ENCODE measurements around the gene TRIM62. TPM values are rescaled to one million over a fixed set of nuclear protein-coding genes. Genes with fewer than 3 reads are reported as not detected.

The TRIM62 gene
- total and polyA plus RNA-seq, 7 experiments from 2014 or later: 3.6 to 24.2 (median 18.4) TPM

DNA sequence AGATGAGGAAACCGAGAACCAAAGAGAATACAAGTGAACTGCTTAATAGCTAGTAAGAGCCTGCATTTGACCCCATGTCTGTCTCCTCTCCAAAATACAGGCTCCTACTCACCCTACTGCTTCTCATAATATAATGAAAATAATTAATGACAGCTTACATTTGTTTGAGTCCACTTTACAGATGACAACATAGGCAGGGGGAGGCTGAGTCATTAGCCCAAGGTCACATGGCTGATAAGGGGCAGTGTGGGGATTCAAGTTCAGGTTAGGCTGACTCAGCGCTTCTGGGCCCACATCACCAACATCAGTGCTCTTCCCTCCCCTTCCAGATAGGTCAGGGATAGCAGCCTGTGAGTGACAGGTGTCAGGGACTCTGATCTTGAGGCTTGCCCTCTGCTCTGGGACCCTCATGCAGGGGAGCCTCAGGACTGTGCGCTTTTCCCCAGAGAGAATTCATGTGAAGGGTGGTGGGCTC is 84.7 kb downstream of the TRIM62 start:
- Mint-ChIP-seq H3K27ac (peak overlapping the region in 4 of 9 donors; percentile 25 to 94 (median 38)), H3K27me3 (no peaks in the 10 kb centered on the region), H3K4me3 (peak overlapping the region in 1 of 10 donors; percentile 2), H3K4me1 (peaks cover 30 to 78% (median 58%) of the 10 kb centered on the region in 7 donors), H3K9me3 (no peaks in the 10 kb centered on the region), H3K36me3 (peaks cover 0 to 25% (median 0%) of the 10 kb centered on the region in 5 donors)
- Histone ChIP-seq H3K4me3 (ENCODE audit: low read length) (no peak overlapping the region), H3K4me1 (ENCODE audit: control insufficient read depth in 2 of 2, insufficient read depth in 2 of 2, low read length in 2 of 2) (peaks cover 37% of the 10 kb centered on the region in 2 donors), H3K36me3 (ENCODE audit: control insufficient read depth in 2 of 3, insufficient read depth in 3 of 3, low read length in 3 of 3) (no peaks in the 10 kb centered on the region), H3K27ac (ENCODE audit: low read depth, low read length) (no peak overlapping the region), H3K27me3 (ENCODE audit: control insufficient read depth in 2 of 2, insufficient read depth in 2 of 2, low read length in 2 of 2) (no peaks in the 10 kb centered on the region), H3K9me3 (ENCODE audit: control insufficient read depth in 2 of 3, low read length in 3 of 3) (no peaks in the 10 kb centered on the region)
- DNase-seq (no peak), ATAC-seq (no peak)
- intact Hi-C loops (cut with micrococcal nuclease): loop anchor here in 1 of 2 donors (5.0 kb wide), 1 partner anchor 60 kb away; the partner anchor contains the start of gene AK2
- POLR2A ChIA-PET: interaction anchor here (2.9 kb wide), 1 partner anchor 30 kb away, joined by 13 read pairs; no protein-coding TSS in a partner anchor
- CTCF ChIA-PET: interaction anchor here (0.9 to 3.5 kb wide), 3 partner anchors 10 to 84 kb away, joined by 4 to 15 read pairs (median 11); no protein-coding TSS in a partner anchor

GRCh38 chr1:33096363-33097005 is 85.4 kb downstream of the TRIM62 start:
- Mint-ChIP-seq H3K9me3 (no peaks in the 10 kb centered on the region), H3K4me3 (no peak overlapping the region), H3K36me3 (peaks cover 0 to 20% (median 0%) of the 10 kb centered on the region in 5 donors), H3K27me3 (no peaks in the 10 kb centered on the region), H3K27ac (peak overlapping the region in 6 of 9 donors; percentile 21 to 94 (median 38)), H3K4me1 (peaks cover 27 to 80% (median 57%) of the 10 kb centered on the region in 7 donors)
- Histone ChIP-seq H3K9me3 (ENCODE audit: control insufficient read depth in 2 of 3, low read length in 3 of 3) (no peaks in the 10 kb centered on the region), H3K27me3 (ENCODE audit: control insufficient read depth in 2 of 2, insufficient read depth in 2 of 2, low read length in 2 of 2) (no peaks in the 10 kb centered on the region), H3K36me3 (ENCODE audit: control insufficient read depth in 2 of 3, insufficient read depth in 3 of 3, low read length in 3 of 3) (no peaks in the 10 kb centered on the region), H3K27ac (ENCODE audit: low read depth, low read length) (no peak overlapping the region), H3K4me3 (ENCODE audit: low read length) (no peak overlapping the region), H3K4me1 (ENCODE audit: control insufficient read depth in 2 of 2, insufficient read depth in 2 of 2, low read length in 2 of 2) (peaks cover 37% of the 10 kb centered on the region in 2 donors)
- intact Hi-C loops (cut with micrococcal nuclease): loop anchor here in 1 of 2 donors (5.0 kb wide), 1 partner anchor 59 kb away; the partner anchor contains the start of gene AK2
- CTCF ChIA-PET: interaction anchor here (0.9 to 3.5 kb wide), 5 partner anchors 9 to 375 kb away, joined by 3 to 15 read pairs (median 4); no protein-coding TSS in a partner anchor
- POLR2A ChIA-PET: interaction anchor here (1.3 to 2.9 kb wide), 2 partner anchors 8 to 31 kb away, joined by 3 to 13 read pairs; no protein-coding TSS in a partner anchor
- no peak for ATAC-seq
- no peak for DNase-seq

Other genes with a start within 250 kb of the TRIM62 start
- 10 to 100 TPM; 17.1 to 58.1 (median 39.2) TPM for gene RNF19B, start 217.2 kb downstream of the TRIM62 start, total RNA-seq
- gene RNF19B, start 217.2 kb downstream of the TRIM62 start, polyA plus RNA-seq: 1 to 10 TPM in 1 of 2 donors, under 1 TPM in 1; 0.58 to 2.2 TPM
- gene AK2, start 145.2 kb downstream of the TRIM62 start, total RNA-seq: 100 to 1,000 TPM in 1 of 5 experiments, 10 to 100 TPM in 4; 53.8 to 219 (median 90.2) TPM
- 100 to 1,000 TPM; 113 to 134 TPM for gene AK2, start 145.2 kb downstream of the TRIM62 start, polyA plus RNA-seq
- 1 to 10 TPM; 5.3 to 9.6 (median 9.0) TPM for gene AZIN2, start 100.9 kb downstream of the TRIM62 start, total RNA-seq
- 1 to 10 TPM; 4.3 to 5.1 TPM for gene AZIN2, start 100.9 kb downstream of the TRIM62 start, polyA plus RNA-seq
- 10 to 100 TPM; 24.7 to 30.5 (median 27.0) TPM for gene ZNF362, start 74.4 kb upstream of the TRIM62 start, total RNA-seq
- 10 to 100 TPM; 17.2 to 30.0 TPM for gene ZNF362, start 74.4 kb upstream of the TRIM62 start, polyA plus RNA-seq
- not detected for gene A3GALT2, start 139.1 kb upstream of the TRIM62 start, total RNA-seq
- gene A3GALT2, start 139.1 kb upstream of the TRIM62 start, polyA plus RNA-seq: not detected
- 10 to 100 TPM; 31.9 to 45.5 (median 35.4) TPM for gene PHC2, start 249.1 kb upstream of the TRIM62 start, total RNA-seq
- gene PHC2, start 249.1 kb upstream of the TRIM62 start, polyA plus RNA-seq: 10 to 100 TPM in 1 of 2 donors, 1 to 10 TPM in 1; 10.0 to 18.1 TPM

Measured in naive thymus-derived CD4-positive, alpha-beta T cell (primary cell).